Activated CD8-positive, alpha-beta memory T cell treated with anti-CD3 and anti-CD28 coated beads for 48 hours (primary cell): Measurements from ENCODE around the gene ACTG1.
"Not testable (repeated sequence)": the region's sequence is repeated elsewhere in the genome, so short reads cannot be mapped to it uniquely, and the experiment has no call there.

Source experiments
- DNase-seq, 3 experiments: peaks; one replicate each; pipeline ENCODE4 v3.0.0-alpha.2; 2020; ENCODE audit warnings: low read depth in 2 of 3, low spot score in 2 of 3

ACTG1 gene

DNA sequence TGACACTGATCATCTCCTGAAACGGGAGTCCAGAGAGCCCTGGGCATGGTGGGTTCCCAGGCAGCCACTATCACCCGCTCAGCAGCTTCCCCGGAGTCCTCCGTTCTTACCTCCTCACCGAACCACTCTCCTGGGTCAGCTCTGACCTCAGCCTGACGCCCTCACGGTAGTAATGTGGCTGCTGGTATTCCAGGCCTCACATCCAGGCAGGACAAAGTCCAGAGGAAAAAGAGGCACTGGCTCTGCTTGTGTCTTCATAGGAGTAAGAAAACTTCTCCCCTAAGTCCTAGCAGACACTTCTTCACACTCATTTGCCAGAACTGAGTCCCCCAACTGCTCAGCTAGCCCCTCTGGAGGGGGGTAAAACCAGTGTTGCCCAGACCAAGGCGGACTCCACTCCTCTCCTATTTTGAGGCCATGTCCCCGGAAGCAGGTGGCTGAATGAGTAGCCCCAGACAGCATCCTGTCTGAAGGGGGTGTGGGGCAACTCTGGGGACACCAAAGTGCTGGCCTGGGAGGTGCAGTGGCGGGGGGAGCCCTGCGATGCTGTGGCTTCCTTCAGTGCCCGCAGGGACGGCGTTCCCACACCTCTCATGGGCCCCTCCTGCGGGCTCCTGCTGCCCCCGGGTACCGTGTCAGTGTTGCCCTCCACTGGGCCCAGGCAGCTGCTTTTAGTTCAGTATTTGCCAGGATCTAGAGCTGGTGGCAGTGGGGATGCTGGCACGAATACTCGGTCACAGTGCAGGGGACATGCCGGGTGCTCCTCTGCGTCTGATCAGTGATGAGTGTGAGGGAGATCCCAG, 20.9 kb upstream of the ACTG1 start:
- DNase-seq = no peak

DNA sequence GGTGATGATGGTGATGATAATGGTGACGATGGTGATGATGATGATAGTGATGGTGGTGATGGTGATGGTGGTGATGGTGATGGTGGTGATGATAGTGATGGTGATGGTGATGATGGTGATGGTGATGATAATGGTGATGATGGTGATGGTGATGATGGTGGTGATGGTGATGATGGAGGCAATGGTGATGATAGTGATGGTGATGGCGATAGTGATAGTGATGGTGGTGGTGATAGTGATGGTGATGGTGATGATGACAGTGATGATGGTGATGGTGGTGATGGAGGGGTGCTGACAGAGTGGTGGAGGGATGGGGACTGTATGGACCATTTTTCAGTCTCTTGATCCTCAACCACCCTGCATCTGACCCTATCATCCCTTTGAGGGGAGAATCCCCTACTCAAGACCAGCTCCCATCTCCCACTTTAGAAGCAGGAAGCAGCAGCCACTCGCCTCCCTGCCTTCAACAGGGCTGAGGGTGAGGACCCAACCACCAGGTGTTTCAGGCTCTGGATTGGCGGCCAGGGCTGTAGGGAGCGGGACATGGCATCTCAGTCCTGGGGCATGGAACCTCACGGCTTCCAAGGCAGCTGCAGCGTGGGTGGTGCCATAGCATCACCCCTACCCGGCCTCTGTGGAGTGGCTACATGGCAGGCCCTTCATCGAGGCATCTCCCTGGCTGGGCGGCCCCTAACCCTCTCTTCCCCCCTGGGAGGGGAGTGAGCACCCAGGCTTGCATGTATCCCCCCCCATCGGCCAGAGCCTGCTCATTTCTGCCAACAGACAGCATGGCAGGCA, 20.1 kb upstream of the ACTG1 start:
- no peak for DNase-seq

DNA sequence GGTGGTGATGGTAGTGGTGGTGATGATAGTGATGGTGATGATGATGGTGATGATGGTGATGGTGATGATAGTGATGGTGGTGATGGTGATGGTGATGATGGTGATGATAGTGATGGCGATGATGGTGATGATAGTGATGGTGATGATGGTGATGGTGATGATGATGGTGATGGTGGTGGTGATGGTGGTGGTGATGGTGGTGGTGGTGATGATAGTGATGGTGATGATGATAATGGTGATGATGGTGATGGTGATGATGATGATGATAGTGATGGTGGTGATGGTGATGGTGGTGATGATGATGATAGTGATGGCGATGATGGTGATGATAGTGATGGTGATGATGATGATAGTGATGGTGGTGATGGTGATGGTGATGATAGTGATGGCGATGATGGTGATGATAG, 19.4 kb upstream of the ACTG1 start:
- DNase-seq = not testable (repeated sequence)

DNA sequence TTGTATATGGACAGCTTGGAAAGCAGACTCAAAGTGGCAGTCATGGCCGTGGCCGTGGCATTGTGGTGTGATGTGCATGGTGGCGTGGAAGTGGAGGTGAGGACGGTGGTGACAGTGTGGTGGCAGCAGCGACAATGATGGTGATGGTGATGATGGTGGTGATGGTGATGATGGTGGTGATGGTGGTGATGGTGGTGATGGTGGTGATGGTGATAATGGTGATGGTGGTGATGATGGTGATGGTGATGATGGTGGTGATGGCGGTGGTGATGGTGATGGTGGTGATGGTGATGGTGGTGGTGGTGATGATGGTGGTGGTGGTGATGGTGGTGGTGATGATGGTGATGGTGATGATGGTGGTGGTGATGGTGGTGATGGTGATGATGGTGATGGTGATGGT, 18.4 kb upstream of the ACTG1 start:
- DNase-seq = not testable (repeated sequence)

DNA sequence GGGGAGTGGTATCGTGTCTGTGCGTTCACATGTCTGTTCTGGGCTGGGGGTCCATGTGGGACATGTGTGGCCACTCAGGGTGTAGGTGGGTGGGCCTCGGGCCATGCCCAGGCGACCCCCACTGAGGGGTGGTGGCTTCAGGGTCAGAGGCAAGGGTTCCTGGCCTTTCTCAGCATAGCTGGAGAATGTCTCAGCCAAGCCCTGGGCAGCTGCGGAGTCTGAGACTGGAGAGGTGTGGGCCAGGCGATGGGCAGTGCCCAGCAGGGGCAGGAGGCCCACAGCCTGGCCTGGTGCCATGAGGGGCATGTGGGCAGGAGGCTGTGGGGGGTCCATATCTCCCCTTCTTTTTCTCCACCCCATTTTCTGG, 16.8 kb upstream of the ACTG1 start:
- DNase-seq = no peak

DNA sequence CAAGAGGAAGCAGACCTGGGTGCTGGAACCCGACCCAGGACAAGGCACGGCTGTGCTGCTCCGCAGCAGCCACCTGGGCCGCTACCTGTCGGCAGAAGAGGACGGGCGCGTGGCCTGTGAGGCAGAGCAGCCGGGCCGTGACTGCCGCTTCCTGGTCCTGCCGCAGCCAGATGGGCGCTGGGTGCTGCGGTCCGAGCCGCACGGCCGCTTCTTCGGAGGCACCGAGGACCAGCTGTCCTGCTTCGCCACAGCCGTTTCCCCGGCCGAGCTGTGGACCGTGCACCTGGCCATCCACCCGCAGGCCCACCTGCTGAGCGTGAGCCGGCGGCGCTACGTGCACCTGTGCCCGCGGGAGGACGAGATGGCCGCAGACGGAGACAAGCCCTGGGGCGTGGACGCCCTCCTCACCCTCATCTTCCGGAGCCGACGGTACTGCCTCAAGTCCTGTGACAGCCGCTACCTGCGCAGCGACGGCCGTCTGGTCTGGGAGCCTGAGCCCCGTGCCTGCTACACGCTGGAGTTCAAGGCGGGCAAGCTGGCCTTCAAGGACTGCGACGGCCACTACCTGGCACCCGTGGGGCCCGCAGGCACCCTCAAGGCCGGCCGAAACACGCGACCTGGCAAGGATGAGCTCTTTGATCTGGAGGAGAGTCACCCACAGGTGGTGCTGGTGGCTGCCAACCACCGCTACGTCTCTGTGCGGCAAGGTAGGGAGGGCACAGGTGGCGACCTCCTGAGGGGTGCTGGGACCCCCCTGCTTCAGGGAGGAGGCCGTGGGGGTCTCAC, 16.2 kb upstream of the ACTG1 start:
- no peak for DNase-seq

DNA sequence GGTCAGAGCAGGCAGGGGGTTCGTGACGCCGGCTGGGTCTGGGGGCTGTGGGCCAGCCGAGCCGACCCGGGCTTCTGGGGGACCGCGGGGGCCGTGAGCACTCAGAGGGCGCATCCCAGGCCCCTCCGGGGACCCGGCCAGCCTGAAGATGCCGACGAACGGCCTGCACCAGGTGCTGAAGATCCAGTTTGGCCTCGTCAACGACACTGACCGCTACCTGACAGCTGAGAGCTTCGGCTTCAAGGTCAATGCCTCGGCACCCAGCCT, 15.7 kb upstream of the ACTG1 start:
- DNase-seq = no peak

DNA sequence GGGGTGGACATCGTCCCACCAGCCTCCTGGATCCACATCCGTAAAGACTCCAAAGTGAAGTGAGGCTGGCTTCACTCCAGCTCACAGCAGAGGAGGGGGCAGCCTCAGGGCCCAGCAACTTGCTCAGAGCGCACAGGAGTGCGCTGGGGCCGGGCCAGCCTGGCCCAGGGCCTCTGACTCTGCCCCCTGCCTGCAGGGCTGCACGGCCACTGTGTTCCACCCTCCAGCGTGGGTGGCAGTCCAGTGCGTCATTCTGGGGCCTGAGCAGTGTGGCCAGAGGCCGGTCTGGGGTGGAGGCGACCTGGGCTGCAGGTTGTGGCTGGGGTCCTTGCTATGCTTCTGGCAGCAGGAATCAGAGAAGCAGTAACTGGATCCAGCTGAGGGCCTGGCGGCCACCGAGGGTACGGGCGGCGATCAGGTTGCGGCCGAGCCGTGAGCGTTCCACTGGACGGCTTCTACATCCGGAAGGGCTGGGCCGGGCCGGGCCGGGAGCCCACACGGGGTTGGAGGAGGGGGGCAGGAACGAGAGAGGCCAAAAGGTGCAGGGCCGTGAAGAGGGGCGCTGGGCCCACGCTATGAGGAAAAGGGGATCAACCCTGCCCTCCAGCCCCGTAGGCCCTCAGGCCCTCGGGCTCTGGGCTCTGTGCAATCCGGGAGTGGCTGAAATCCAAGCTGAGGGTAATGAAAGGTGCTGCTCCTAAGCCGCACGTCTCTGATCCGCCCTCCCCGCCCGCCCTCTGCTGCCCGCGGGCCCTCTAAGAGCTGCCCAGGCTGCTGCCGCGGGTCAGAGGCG, 15.2 kb upstream of the ACTG1 start, which contains the start of gene FSCN2:
FSCN2 (plus strand) TSS at position 787 of the 793 bp plus-strand sequence. CDS start 155 bp downstream, outside the sequence.
- no peak for DNase-seq

DNA sequence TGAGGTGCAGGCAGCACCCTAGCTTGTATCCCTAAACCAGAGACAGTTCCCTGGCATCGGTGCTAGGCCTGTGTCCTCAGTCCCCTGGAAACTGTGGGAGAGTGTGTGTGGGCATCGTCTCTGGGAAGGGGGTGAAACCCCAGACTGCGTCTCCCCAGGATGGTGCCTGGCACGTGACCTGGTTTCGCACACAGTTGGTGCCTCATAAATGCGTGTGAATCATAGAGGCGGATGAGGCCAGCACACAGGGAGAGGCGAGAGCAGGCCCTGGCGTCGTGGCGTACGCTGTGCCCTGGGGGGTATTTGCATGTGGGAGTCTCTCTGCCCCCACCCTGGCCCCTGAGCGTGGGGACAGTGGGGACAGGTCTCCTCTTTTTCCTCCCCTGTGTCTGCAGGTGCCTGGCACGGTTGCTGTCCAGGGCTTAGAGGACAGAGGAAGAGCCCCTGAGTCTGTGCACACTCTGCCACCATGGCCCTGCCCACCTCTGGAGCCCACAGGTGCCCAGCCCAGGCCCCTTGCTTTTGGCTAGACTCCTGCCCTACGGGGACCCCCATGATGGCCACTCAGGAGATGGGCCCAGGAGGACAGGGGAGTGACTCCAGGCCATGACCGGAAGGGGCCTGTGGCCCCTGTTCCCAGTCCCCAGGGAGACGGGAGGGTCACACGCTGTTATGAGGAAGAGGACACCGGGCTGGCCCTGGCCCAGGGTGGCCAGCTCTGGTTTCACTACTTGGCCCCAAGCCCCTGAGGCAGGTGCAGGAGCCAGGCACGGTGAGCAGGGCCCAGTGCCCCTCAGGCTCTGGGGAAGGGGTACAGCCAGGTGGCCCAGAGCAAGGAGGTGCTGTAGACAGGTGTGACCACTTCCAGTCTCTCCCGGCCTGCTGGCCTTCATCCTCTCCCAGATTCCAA, 14.3 kb upstream of the ACTG1 start:
- DNase-seq = no peak

DNA sequence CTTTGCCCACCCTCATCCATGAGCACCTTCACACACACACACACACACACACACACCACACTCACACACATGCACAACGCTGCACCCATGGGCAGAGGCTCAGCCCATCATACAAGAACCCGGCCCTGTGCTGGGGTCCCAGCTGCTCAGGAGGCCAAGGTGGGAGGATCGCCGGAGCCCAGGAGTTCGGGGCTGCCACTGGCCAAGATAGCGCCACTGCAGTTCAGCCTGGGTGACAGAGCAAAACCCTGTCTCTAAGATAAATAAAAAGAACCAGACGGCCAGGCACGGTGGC, 12.2 kb upstream of the ACTG1 start:
- DNase-seq = no peak

DNA sequence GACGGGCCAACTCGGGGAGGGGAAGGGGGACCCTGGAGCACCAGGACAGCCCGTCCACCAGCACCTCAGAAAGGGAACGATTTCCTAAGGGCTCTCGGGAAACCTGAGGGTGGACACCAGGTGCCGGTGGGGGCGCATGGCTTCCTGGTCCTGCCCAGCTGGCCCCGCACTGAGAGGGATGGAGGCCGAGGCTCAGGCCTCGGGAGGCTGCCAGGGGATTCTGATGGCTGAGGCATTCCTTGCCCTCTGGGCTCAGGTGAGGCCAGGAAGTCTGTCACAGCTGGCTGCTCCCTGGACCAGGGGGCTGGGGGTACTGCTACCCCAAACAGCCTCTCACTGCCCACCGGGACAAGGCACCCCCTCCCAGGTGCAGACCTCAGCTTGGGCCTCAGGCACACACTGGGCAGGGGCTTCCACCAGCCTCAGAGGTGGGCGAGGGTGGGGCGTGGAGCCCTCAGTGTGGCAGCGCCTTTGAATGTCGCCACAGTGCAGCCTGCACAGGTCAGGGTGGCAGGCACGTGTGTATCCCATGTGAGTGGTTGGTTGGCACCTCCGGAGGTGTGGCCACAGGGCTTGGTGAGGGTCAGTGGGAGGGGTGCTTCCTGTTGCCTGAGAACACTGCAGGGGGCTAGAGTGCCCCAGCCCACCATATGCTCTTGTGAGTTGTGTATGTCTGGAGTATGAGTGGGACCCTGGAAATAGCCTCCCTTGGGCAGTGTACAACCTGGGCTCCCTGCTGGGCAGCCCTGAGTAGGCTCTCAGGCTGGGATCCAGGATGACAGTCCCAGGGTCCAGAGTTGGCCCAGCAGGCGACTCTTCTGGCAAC, 11.7 kb upstream of the ACTG1 start:
- no peak for DNase-seq

DNA sequence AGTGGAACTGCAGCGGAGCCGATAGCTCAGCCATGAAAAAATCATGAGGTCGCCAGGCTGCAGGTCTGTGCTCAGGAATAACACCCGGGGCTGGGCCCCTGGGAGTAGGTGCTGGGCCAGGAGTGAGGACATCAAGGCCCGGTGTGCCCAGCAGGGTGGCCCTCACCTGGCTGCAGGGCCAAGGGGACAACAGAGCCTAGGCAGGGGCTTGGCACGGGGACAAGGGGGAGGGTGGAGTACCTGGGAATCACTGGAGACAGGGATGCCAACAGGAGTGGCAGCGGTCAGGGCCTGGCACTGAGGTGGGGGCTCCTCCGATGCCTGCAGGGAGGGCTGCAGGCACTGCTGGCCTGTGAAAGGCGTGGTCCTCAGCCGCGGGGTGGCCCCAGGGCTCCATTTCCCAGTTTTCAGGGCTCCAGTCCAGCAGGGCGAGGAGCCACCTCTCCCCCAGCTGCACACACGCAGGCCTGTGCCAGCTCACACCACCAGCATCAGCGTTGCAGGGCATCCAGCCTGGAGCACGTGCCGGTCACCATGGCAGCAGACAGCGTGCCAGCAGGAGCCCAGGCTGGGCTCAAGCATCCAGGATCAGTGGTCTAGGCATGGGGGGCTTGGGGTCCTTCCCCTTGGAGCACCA, 10.9 kb upstream of the ACTG1 start:
- DNase-seq = no peak

DNA sequence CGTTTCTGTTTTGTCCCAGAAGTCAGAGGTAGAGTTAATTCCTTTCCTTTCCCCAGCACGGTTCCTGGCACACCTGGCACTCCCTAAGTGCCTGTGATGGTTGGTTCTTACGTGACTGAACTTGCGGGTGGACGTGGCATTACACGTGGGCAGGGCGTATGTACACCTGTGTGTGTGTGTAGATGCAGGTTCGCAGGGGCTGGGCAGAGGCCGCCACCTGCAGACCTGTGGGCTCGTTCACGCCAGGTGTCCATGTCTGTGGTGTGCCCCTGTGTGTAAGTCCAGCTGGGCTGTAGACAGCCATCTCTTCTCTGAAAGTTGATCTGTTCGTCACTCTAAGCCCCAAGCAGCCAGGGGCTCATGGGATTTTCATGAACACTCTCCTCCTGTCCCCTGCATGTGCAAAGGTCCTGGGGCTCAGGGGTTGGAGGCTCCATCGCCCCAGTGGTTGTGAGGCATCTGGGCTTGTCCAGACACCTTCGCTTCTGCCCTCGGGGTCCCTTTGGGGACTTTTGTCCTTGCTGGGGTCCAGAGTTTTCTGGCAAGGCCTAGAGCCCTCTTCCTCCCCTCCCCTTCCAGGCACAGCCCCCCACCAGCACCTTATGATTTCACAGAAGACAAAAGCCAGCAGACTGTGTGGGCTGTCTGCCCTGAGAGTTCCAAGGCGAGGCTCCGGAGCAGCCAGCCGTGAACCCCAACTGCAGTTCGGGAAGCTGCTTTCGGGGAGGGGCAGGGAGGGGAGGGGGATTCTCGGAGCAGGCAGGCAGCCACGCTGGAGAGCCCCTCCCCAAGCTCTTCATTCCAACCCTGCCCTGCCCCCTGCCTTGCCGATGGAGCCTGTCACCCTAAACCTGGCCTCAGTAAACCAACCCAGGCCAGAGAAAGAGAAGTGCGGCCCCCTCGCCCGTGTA, 10.1 kb upstream of the ACTG1 start:
- no peak for DNase-seq

DNA sequence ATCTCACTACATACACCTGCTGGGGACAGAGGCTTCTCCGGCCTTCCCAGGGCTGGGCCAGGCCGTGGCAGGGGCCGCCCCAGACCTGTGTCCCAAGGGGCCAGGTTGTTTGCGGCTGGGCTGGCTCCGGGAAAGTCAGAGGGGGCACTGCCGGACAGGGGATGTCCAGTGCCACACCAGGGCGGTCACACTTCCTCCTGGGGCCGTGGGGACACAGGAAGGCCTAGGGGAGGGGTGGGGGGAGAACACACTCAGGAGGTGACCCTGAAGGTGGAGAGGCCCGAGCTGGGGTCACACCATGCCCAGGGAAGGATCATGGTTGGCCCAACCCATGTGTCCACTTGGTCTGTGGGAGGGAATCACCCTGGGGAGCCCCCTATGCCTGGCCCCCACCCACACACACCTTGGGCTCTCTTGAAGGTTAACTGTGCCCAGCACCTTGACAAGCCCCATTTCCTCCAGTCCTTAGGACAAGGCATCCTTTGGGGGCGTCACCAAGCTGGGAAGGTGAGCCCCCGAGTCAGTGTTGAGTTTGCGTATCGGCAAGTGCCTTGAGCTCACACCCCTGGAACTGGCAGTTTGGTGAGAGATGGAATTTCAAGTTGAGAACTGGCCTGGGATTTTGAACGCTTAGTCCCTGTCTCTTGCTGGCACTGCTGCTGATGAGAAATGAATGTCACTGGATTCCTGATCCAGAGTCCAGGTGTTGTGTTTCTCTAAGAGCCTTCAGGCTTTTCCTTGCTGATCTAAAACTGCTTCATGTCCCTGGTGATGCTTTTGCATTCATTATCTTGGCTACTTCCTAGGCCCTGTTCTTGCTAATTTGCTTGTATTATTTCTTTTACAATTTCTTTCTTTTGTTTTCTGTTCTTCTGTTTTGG, 7.7 kb upstream of the ACTG1 start:
- DNase-seq = no peak

DNA sequence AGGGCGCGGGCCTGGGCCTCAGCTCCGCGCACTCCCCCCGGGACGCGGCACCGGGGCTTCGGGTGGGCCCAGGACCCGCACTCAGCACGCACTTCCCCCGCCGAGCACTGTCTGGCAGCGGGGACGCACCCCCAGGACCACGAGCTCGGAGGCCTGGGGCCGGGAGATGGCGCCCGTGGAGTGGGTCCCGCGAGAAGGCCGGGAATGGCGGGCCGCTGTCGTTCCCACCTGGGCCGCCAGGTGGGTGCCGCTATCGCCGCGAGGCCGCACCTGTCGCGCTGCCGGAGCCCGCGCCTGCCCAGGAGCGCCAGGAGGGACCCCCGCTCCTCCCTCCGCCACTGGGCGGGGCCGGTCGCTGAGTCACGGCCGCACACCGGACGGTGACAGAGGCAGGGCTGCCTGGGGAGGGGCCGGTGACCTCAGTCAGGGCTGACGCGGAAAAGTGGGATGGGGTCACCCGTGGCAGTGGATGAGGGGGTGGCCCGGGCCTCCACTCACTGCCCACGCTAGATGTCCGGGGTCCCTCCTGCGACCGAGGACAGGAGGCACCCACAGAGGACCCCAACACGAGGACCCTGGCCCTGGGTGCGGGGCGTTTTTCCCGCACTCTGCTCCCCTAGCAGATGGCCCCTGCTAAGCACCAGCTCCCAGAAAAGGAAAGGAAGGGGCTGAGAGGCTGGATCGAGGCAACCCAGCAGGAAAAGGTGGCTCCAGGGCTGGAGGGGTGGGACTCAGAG, 6.9 kb upstream of the ACTG1 start:
- no peak for DNase-seq

DNA sequence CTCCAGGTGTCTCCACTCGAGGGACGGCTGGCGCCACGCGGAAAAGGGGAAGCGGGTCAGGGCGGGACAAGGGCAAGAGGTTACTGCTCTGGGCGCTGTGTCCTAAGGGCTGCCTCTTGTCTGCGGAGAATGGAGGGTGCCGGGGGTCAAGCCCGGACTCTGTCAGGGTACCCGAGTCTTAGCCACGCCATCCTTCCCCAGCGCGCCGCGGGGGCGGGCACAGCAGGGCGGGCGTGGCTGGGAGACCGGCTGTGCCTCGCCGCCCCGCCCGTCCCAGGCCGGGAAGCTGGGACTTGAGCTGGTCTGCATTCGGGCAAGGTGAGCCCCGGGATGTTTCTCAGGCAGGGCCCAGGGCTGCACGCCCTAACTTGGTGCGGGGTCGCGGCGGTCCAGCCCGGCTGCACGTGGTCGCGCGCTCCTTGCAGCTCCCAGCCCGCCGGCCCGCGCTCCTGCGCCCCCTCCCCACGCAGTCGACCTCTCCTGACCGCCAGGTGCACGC, 6.2 kb upstream of the ACTG1 start:
- no peak for DNase-seq
